Stimulated activated effector memory CD8-positive, alpha-beta T cell treated with anti-CD3 and anti-CD28 coated beads, Interleukin-12 subunit alpha, Interleukin-12 subunit beta, amount 100 ng/mL, for 72 hours (primary cell): ENCODE measurements around the gene OBSL1.
A peak's percentile ranks its signal among the peaks of the same experiment; 100 is the strongest.

Experiments
- ATAC-seq: fragments of 150-1000 bp; cut with Tn5 transposase; 2 replicates; pipeline ENCODE4 v1.10.0; 2021
- DNase-seq, 2 donors: peaks; one replicate each; pipeline ENCODE4 v3.0.0; 2021 to 2022; ENCODE audit warnings: low spot score in 2 of 2
- H3K27ac Mint-ChIP-seq: one replicate; pipeline ENCODE4 v1.8.0; 2022; ENCODE audit warnings: mild to moderate bottlenecking, mixed read lengths
- H3K36me3 Mint-ChIP-seq: one replicate; pipeline ENCODE4 v1.8.0; 2022; ENCODE audit warnings: mild to moderate bottlenecking, mixed read lengths
- H3K4me1 Mint-ChIP-seq: one replicate; pipeline ENCODE4 v1.8.0; 2022; ENCODE audit warnings: mixed read lengths
- H3K4me3 Mint-ChIP-seq: one replicate; pipeline ENCODE4 v1.8.0; 2022; ENCODE audit warnings: mild to moderate bottlenecking, mixed read lengths
- H3K9me3 Mint-ChIP-seq: one replicate; pipeline ENCODE4 v1.8.0; 2022; ENCODE audit warnings: mixed read lengths

The OBSL1 gene

GRCh38 chr2:219524817-219525216 is 46.5 kb downstream of the OBSL1 start:
- DNase-seq (no peak), ATAC-seq (no peak)
- peaks cover 13% of the 10 kb centered on the region for H3K4me1 Mint-ChIP-seq
- H3K36me3 Mint-ChIP-seq, result no peaks in the 10 kb centered on the region
- no peak overlapping the region for H3K27ac Mint-ChIP-seq
- H3K9me3 Mint-ChIP-seq, result no peaks in the 10 kb centered on the region
- H3K4me3 Mint-ChIP-seq, result no peak overlapping the region

DNA sequence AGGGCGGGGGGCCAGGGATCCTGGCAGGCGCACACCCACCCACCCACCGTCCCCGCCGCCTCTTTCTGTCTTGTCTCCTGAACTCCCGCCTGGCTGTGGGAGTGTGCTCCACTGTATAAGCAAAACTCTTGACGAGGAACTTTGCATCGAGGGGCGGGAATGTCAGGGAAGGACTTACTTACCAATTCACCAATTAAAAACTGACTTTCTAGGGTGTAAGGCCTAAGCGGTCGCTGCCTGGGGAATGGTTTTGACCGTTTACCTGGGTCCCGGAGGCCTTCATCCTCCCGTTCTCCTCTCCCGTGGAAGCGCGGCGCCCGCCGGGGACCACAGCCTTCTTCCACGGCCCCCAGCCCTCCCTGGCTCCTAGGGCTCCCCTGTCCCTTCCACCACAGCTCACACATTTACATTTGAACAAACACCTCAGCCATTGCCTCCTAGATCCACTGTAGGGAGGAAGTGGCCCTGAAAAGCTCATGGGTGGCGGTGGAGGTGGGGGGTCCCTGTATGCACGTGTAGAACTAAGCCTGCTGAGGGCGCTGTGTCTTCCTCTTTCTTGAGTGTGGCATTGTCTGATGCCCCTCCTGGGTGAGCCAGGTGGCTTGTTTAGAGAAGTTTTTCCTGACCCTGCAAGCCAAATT is 48.2 kb downstream of the OBSL1 start:
- H3K4me1 Mint-ChIP-seq, result peaks cover 13% of the 10 kb centered on the region
- H3K36me3 Mint-ChIP-seq, result no peaks in the 10 kb centered on the region
- ATAC-seq, result no peak
- H3K9me3 Mint-ChIP-seq, result no peaks in the 10 kb centered on the region
- no peak for DNase-seq
- H3K4me3 Mint-ChIP-seq, result no peak overlapping the region
- no peak overlapping the region for H3K27ac Mint-ChIP-seq

DNA sequence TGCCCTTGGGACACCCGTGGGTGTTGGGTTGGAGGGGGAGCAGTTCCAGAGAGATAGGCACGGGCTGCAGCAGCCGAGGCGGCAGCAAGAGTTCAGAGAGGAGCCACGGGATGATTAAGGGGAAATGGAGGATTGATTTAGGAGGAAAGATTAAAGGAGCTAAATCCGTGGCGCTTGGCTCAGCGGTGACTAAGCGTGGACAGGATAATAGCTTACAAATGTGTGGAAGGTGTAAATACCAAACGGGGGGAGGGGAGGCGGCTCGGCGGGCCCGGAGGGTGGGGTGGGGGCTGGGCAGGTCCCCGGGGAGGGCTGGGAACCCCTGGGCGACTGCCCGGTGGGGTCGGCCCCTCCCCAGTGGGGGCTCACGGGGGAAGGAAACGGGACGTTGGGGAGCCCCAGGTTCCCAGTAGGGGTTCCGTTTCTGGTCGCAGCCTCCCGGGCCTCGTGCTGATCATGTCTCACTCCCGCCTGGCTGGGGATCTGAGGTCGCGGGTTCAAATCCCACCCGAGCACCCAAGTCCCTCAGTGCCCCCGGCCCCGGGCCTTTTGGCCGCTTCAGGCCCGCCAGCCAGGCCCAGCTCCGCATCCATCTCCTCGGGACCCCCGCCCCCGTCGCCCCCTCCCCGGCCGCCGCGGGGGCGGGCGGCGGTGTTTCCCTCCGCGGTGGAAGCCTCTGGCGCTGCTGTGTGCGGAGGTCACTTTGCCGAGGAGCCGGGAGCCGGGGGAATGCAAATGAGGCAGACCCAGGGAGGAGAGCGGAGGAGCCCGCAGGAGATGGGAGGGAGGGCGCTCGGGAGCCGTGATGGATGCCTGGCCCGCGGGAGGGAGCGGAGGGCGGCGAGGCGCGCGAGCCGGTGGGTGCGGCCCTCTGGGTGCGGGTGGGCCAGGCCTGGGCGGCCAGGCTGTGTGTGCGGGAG is 49.0 kb downstream of the OBSL1 start:
- H3K27ac Mint-ChIP-seq, result no peak overlapping the region
- H3K4me1 Mint-ChIP-seq, result peaks cover 13% of the 10 kb centered on the region
- no peaks in the 10 kb centered on the region for H3K9me3 Mint-ChIP-seq
- DNase-seq (no peak), ATAC-seq (no peak)
- H3K36me3 Mint-ChIP-seq, result no peaks in the 10 kb centered on the region
- no peak overlapping the region for H3K4me3 Mint-ChIP-seq

- Mint-ChIP-seq H3K9me3 (no peaks in the 10 kb centered on the region), H3K36me3 (no peaks in the 10 kb centered on the region), H3K4me3 (no peak overlapping the region), H3K27ac (no peak overlapping the region), H3K4me1 (peaks cover 13% of the 10 kb centered on the region)
- DNase-seq, result no peak
- peak; percentile 19 for ATAC-seq
Observed at GRCh38 chr2:219521066-219521880, 50.1 kb downstream of the OBSL1 start.

DNA sequence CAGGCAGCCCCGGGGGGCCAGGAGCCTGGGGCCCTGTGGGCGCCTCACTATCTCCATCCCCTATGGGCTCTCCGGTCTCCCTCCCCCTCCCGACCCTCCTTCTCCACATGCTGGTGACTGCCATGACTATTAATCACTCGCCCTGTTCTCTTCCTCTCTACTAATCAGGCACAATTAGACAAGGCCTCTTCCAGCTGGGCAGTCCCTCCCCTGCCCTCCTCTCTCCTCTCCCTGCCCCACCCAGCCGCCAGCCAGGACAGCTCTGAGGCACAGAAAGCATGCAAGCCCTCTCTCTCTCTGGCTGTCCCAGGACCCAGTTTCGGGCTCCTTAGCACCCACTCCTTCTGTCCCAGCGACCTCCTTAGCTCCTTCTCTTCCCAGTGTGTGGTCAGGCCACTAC is 51.3 kb downstream of the OBSL1 start:
- ATAC-seq, result no peak
- no peak overlapping the region for H3K27ac Mint-ChIP-seq

DNA sequence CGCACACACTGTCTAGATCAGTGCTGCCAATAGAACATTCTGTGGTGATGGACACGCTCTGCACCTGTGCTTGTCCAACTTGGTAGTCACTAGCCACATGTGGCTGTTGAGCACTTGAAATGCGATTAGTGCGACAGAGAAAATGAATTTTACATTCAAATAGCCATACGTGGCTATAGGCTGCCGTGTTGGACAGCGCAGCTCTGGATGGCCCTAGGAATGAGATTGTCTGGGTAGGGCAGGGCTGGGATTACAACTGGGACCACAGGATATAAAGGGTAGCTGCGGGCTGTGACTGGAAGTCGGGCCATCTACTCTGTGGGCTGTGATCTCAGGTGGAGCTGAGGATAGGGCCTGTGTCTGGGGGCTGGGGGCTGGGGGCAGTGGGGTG is 51.8 kb downstream of the OBSL1 start:
- H3K4me1 Mint-ChIP-seq, result peaks cover 13% of the 10 kb centered on the region
- DNase-seq (no peak), ATAC-seq (no peak)
- H3K36me3 Mint-ChIP-seq, result no peaks in the 10 kb centered on the region
- no peak overlapping the region for H3K4me3 Mint-ChIP-seq
- no peaks in the 10 kb centered on the region for H3K9me3 Mint-ChIP-seq
- H3K27ac Mint-ChIP-seq, result no peak overlapping the region

More for the DNA sequence above, 51.3 kb downstream of the OBSL1 start:
- no peak for DNase-seq
- H3K36me3 Mint-ChIP-seq, result no peaks in the 10 kb centered on the region
- H3K9me3 Mint-ChIP-seq, result no peaks in the 10 kb centered on the region
- H3K4me1 Mint-ChIP-seq, result peaks cover 13% of the 10 kb centered on the region
- no peak overlapping the region for H3K4me3 Mint-ChIP-seq

GRCh38 chr2:219517954-219518778 is 53.2 kb downstream of the OBSL1 start:
- no peak overlapping the region for H3K4me3 Mint-ChIP-seq
- ATAC-seq, result no peak
- no peaks in the 10 kb centered on the region for H3K36me3 Mint-ChIP-seq

GRCh38 chr2:219516888-219517287 is 54.5 kb downstream of the OBSL1 start:
- H3K36me3 Mint-ChIP-seq, result no peaks in the 10 kb centered on the region
- H3K9me3 Mint-ChIP-seq, result no peaks in the 10 kb centered on the region
- DNase-seq (no peak), ATAC-seq (no peak)
- H3K27ac Mint-ChIP-seq, result no peak overlapping the region
- H3K4me1 Mint-ChIP-seq, result peaks cover 29% of the 10 kb centered on the region
- no peak overlapping the region for H3K4me3 Mint-ChIP-seq

More at GRCh38 chr2:219517954-219518778, 53.2 kb downstream of the OBSL1 start:
- Mint-ChIP-seq H3K9me3 (no peaks in the 10 kb centered on the region), H3K27ac (no peak overlapping the region), H3K4me1 (peaks cover 26% of the 10 kb centered on the region)
- no peak for DNase-seq

- Mint-ChIP-seq H3K9me3 (no peaks in the 10 kb centered on the region), H3K4me3 (no peak overlapping the region), H3K36me3 (no peaks in the 10 kb centered on the region), H3K4me1 (peaks cover 21% of the 10 kb centered on the region), H3K27ac (no peak overlapping the region)
- ATAC-seq (no peak), DNase-seq (no peak)
Observed at GRCh38 chr2:219515874-219516629, 55.3 kb downstream of the OBSL1 start.

GRCh38 chr2:219514836-219515235 is 56.5 kb downstream of the OBSL1 start:
- ATAC-seq (no peak), DNase-seq (no peak)
- Mint-ChIP-seq H3K27ac (no peak overlapping the region), H3K4me3 (no peak overlapping the region), H3K36me3 (no peaks in the 10 kb centered on the region), H3K4me1 (peaks cover 30% of the 10 kb centered on the region), H3K9me3 (no peaks in the 10 kb centered on the region)

- H3K4me3 Mint-ChIP-seq, result peak within 1 kb of the TSS; percentile 20
- peaks cover 5% of the 10 kb centered on the region for H3K36me3 Mint-ChIP-seq
- peak within 1 kb of the TSS; percentile 60 for H3K27ac Mint-ChIP-seq
- no peak for ATAC-seq
- DNase-seq, result no peak
- peaks cover 36% of the 10 kb centered on the region for H3K4me1 Mint-ChIP-seq
- no peaks in the 10 kb centered on the region for H3K9me3 Mint-ChIP-seq
Observed at GRCh38 chr2:219514196-219514761, 57.1 kb downstream of the OBSL1 start, which contains the start of gene ASIC4. Gene ASIC4, plus strand, starts transcription at chr2:219514482. Its CDS starts 243 bp downstream, at chr2:219514725.

DNA sequence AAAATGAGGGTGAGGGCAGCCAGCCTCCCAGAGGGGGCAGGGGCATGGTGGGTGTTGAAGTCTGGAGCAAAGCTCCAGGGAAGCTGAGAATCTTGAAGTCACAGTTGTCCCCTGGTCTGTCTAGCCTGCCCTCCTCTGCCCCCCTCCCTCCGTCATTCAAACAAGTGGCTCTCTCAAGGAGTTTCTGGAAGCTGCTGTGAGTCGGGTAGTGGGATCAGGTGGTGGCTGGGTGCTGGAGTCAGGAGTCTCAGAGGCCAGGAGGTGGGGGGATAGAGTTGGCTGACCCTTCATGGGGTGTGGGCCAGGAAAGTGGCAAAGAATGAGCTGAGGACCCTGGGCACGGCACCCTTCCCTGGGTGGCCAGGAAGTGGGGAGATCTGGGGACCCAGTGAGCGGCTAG is 57.6 kb downstream of the OBSL1 start:
- H3K4me3 Mint-ChIP-seq, result peak overlapping the region; percentile 20
- peak overlapping the region; percentile 60 for H3K27ac Mint-ChIP-seq
- peaks cover 5% of the 10 kb centered on the region for H3K36me3 Mint-ChIP-seq
- DNase-seq (no peak), ATAC-seq (no peak)
- no peaks in the 10 kb centered on the region for H3K9me3 Mint-ChIP-seq
- H3K4me1 Mint-ChIP-seq, result peaks cover 36% of the 10 kb centered on the region

DNA sequence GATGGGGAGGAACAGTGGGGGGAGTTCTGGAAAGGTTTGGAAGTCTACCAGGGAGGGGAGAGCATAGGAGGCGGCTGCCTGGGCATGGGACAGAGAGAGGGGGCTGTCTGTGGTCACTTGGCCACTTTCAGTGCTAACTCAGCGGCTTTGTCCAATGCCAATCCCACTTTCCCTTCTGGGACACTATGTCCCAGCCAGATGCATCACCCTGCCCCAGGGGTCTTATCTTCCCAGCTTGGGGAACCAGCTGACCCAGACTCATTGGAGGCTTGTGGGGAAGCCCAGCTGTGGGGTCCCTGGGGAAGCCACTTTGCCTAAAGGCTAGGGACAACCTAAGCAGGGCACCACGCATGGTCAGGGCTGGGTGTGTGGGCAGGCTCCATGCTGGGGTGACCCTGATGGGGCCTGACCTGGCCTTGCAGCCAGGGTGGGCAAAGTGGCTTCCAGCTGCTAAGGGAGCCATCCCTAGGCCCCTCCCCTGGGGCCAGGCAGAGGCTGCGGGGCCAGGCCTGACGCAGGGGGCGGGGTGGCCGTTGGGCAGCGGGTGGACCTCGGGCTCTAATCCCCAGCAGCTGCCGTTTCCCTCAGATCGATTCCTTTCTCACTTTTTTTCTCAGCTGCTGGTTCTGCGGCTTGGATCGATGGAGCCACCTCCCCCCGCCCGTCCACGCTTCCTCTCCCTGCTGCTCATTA is 58.7 kb downstream of the OBSL1 start:
- Mint-ChIP-seq H3K4me3 (no peak overlapping the region), H3K36me3 (peaks cover 5% of the 10 kb centered on the region), H3K9me3 (no peaks in the 10 kb centered on the region), H3K27ac (peak overlapping the region; percentile 43), H3K4me1 (peaks cover 36% of the 10 kb centered on the region)
- ATAC-seq (no peak), DNase-seq (no peak)
